HepG2 (cell line): ENCODE data around the gene SORBS2. TPM values are rescaled to one million over a fixed set of nuclear protein-coding genes. Genes with fewer than 3 reads are reported as not detected.

Experiments used
- ATRX ChIP-seq: sonication (generic); formaldehyde crosslinking; IDR thresholded peaks from 2 replicates; pipeline ENCODE4 v1.4.0; 2020; ENCODE audit warnings: missing genetic modification reagents, borderline replicate concordance
- BORCS8-MEF2B ChIP-seq: sonication (generic); formaldehyde crosslinking; IDR thresholded peaks from 2 replicates; pipeline ENCODE4 v1.8.0; 2022; ENCODE audit warnings: mild to moderate bottlenecking, missing genetic modification reagents
- BRD4 ChIP-seq: sonication (generic); formaldehyde crosslinking; IDR thresholded peaks from 2 replicates; pipeline ENCODE4 v1.4.0; 2020; ENCODE audit warnings: missing genetic modification reagents
- CBX1 ChIP-seq: IDR thresholded peaks from one replicate; pipeline ENCODE4 v1.6.1; 2016; ENCODE audit warnings: antibody characterized with exemption, low read depth
- CHD4 ChIP-seq: fragments of 200-600 bp; sonication (generic); IDR thresholded peaks from 2 replicates; pipeline ENCODE4 v1.7.0; 2017; ENCODE audit warnings: mild to moderate bottlenecking, low read length, borderline replicate concordance
- GRHL1 ChIP-seq: sonication (generic); formaldehyde crosslinking; conservative IDR thresholded peaks from 2 replicates; pipeline ENCODE4 v1.8.0; 2022; ENCODE audit warnings: missing genetic modification reagents
- MAFF ChIP-seq: IDR thresholded peaks from 2 replicates; pipeline ENCODE4 v1.6.1; 2011; ENCODE audit warnings: low read depth, low read length, improper control_type of control experiment
- MAFG ChIP-seq: sonication (generic); formaldehyde crosslinking; IDR thresholded peaks from 2 replicates; pipeline ENCODE4 v1.5.1; 2020; ENCODE audit warnings: mild to moderate bottlenecking, missing genetic modification reagents
- MAFK ChIP-seq, 2 experiments: IDR thresholded peaks in 1 of 2; conservative IDR thresholded peaks in 1 of 2; 2 replicates each; pipeline ENCODE4 v1.6.1; 2011; ENCODE audit warnings: improper control_type of control experiment in 2 of 2, low read length in 2 of 2
- MED13 ChIP-seq: sonication (generic); formaldehyde crosslinking; IDR thresholded peaks from 2 replicates; pipeline ENCODE4 v1.5.0; 2020; ENCODE audit warnings: missing genetic modification reagents
- MZF1 ChIP-seq: sonication (generic); formaldehyde crosslinking; IDR thresholded peaks from 2 replicates; pipeline ENCODE4 v1.8.1; 2023; ENCODE audit warnings: mild to moderate bottlenecking, missing genetic modification reagents, borderline replicate concordance
- NBN ChIP-seq: fragments of 450-650 bp; conservative IDR thresholded peaks from 2 replicates; pipeline ENCODE4 v1.6.1; 2017
- NFE2 ChIP-seq: sonication (generic); formaldehyde crosslinking; IDR thresholded peaks from 2 replicates; pipeline ENCODE4 v1.4.0; 2020; ENCODE audit warnings: missing genetic modification reagents
- NFE2L1 ChIP-seq: sonication (generic); formaldehyde crosslinking; IDR thresholded peaks from 2 replicates; pipeline ENCODE4 v1.4.0; 2020; ENCODE audit warnings: missing genetic modification reagents, mild to moderate bottlenecking, borderline replicate concordance
- NFE2L2 ChIP-seq: fragments of 150-350 bp; IDR thresholded peaks from 2 replicates; pipeline ENCODE4 v1.6.1; 2014; ENCODE audit warnings: low read length
- NKX3-1 ChIP-seq: sonication (generic); formaldehyde crosslinking; IDR thresholded peaks from 2 replicates; pipeline ENCODE4 v1.5.0; 2020; ENCODE audit warnings: missing genetic modification reagents
- NR2F2 ChIP-seq: IDR thresholded peaks from 2 replicates; pipeline ENCODE4 v1.6.1; 2012; ENCODE audit warnings: low read depth, inconsistent platforms, borderline replicate concordance
- PHF20 ChIP-seq: sonication (generic); formaldehyde crosslinking; IDR thresholded peaks from 2 replicates; pipeline ENCODE4 v1.5.0; 2020; ENCODE audit warnings: mild to moderate bottlenecking, missing genetic modification reagents
- PRDM4 ChIP-seq: sonication (generic); formaldehyde crosslinking; IDR thresholded peaks from 2 replicates; pipeline ENCODE4 v1.9.0; 2021; ENCODE audit warnings: missing genetic modification reagents, borderline replicate concordance
- SNRNP70 ChIP-seq: fragments of 200-400 bp; formaldehyde crosslinking; IDR thresholded peaks from 2 replicates; pipeline ENCODE4 v1.6.1; 2017; ENCODE audit warnings: mild to moderate bottlenecking, low read depth, low read length, moderate library complexity
- YEATS2 ChIP-seq: sonication (generic); formaldehyde crosslinking; IDR thresholded peaks from 2 replicates; pipeline ENCODE4 v1.4.0; 2020; ENCODE audit warnings: missing genetic modification reagents, borderline replicate concordance
- ZBTB42 ChIP-seq: sonication (generic); formaldehyde crosslinking; IDR thresholded peaks from 2 replicates; pipeline ENCODE4 v1.5.0; 2020; ENCODE audit warnings: mild to moderate bottlenecking, missing genetic modification reagents
- ZKSCAN1 ChIP-seq: fragments of 150-350 bp; IDR thresholded peaks from 2 replicates; pipeline ENCODE4 v1.6.1; 2014; ENCODE audit warnings: low read length
- ZMAT3 ChIP-seq: sonication (generic); formaldehyde crosslinking; conservative IDR thresholded peaks from 2 replicates; pipeline ENCODE4 v1.7.0; 2021; ENCODE audit warnings: missing genetic modification reagents
- ZNF12 ChIP-seq: sonication (generic); formaldehyde crosslinking; IDR thresholded peaks from 2 replicates; pipeline ENCODE4 v1.5.0; 2020; ENCODE audit warnings: missing genetic modification reagents
- ZNF234 ChIP-seq: sonication (generic); formaldehyde crosslinking; conservative IDR thresholded peaks from 2 replicates; pipeline ENCODE4 v1.5.1; 2020; ENCODE audit warnings: mild to moderate bottlenecking, missing genetic modification reagents
- ZNF550 ChIP-seq: sonication (generic); formaldehyde crosslinking; IDR thresholded peaks from 2 replicates; pipeline ENCODE4 v1.4.0; 2020; ENCODE audit warnings: mild to moderate bottlenecking, missing genetic modification reagents, borderline replicate concordance
- polyA plus RNA-seq, 8 experiments: library from polyadenylated mRNA; depleted of rRNA in 3 of 8; stranded (reverse) in 7 of 8; unstranded in 1 of 8; fragments of >200 nt; fragmentation: Illumina TruSeq in 4 of 8; extraction: Trizol in 4 of 8; gene quantifications; 2 replicates each; pipeline versions ENCODE4 v1.2.1 to v1.2.3, GENCODE V29; 2011 to 2016; ENCODE audit warnings: low read depth in 4 of 8, missing spikeins in 1 of 8, mixed read lengths in 1 of 8; ENCODE audit not compliant: insufficient read depth in 1 of 8
- total RNA-seq, 5 experiments: library from RNA; depleted of rRNA; stranded (reverse); fragments of >200 nt; fragmentation: Illumina TruSeq; extraction: Trizol; gene quantifications; 2 replicates each; pipeline ENCODE4 v1.2.3, GENCODE V29; 2016; ENCODE audit warnings: low read depth in 1 of 5
- TF ChIP-seq, protein P1 (sequence below): sonication (generic); formaldehyde crosslinking; IDR thresholded peaks from 2 replicates; pipeline ENCODE4 v1.5.0; 2020; ENCODE audit warnings: mild to moderate bottlenecking, missing genetic modification reagents, moderate library complexity

Gene SORBS2
- total and polyA plus RNA-seq, 2 of the 13 experiments (the other 11 are each of a cell fraction or from before 2014, with no cell fraction given) = 25.0 to 80.5 TPM

GRCh38 chr4:185730387-185730786, 81.6 kb downstream of the SORBS2 start (continued):
- TF ChIP-seq ZMAT3 (CRISPR knock-in tag) (no peak), GRHL1 (CRISPR knock-in tag) (no peak), PHF20 (CRISPR knock-in tag) (no peak), CBX1 (no peak), NBN (no peak), ATRX (CRISPR knock-in tag) (no peak), NFE2L2 (peak; percentile 81), NFE2L1 (CRISPR knock-in tag) (peak; percentile 53; the same call in 1 of the 2 replicates), BRD4 (CRISPR knock-in tag) (no peak), ZNF234 (CRISPR knock-in tag) (no peak), MED13 (CRISPR knock-in tag) (no peak), MAFF (peak; percentile 100), ZNF550 (no peak), MAFK (conservative IDR thresholded peaks at IDR 0.05 in 1 of 2, IDR thresholded peaks at IDR 0.05 in 1 of 2; ENCODE audit: low read length in 2 of 2) (peak; percentile 100), BORCS8-MEF2B (CRISPR knock-in tag) (no peak), NFE2 (CRISPR knock-in tag) (no peak), ZBTB42 (no peak), MZF1 (CRISPR knock-in tag) (no peak), NR2F2 (no peak), PRDM4 (no peak), YEATS2 (CRISPR knock-in tag) (no peak), NKX3-1 (CRISPR knock-in tag) (no peak), ZKSCAN1 (no peak), CHD4 (no peak), MAFG (CRISPR knock-in tag) (peak; percentile 76), ZNF12 (no peak), SNRNP70 (no peak)
- TF ChIP-seq, protein P1, sequence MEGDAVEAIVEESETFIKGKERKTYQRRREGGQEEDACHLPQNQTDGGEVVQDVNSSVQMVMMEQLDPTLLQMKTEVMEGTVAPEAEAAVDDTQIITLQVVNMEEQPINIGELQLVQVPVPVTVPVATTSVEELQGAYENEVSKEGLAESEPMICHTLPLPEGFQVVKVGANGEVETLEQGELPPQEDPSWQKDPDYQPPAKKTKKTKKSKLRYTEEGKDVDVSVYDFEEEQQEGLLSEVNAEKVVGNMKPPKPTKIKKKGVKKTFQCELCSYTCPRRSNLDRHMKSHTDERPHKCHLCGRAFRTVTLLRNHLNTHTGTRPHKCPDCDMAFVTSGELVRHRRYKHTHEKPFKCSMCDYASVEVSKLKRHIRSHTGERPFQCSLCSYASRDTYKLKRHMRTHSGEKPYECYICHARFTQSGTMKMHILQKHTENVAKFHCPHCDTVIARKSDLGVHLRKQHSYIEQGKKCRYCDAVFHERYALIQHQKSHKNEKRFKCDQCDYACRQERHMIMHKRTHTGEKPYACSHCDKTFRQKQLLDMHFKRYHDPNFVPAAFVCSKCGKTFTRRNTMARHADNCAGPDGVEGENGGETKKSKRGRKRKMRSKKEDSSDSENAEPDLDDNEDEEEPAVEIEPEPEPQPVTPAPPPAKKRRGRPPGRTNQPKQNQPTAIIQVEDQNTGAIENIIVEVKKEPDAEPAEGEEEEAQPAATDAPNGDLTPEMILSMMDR (CRISPR knock-in tag) = no peak
